ENCODE measurements around the gene CEACAM8. TPM values are rescaled to one million over a fixed set of nuclear protein-coding genes. Genes with fewer than 3 reads are reported as not detected.
"Not testable (repeated sequence)": the region's sequence is repeated elsewhere in the genome, so short reads cannot be mapped to it uniquely, and the experiment has no call there.

The CEACAM8 gene
- total RNA-seq, 1 donor from 2014 or later = 0.52 TPM

DNA sequence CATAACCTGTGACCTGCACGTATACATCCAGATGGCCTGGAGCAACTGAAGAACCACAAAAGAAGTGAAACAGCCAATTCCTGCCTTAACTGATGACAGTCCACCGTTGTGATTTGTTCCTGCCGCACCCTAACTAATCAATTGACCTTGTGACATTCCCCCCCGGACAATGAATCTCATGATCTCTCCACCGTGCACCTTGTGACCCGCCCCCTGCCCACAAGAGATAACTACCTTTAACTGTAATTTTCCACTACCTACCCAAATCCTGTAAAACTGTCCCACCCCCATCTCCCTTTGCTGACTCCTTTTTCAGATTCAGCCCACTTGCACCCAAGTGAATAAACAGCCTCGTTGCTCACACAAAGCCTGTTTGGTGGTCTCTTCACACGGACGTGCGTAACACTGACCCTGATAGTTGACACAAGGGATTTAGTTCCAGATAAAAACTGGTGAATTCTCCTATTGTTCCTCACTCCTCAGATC, 37.3 kb downstream of the CEACAM8 start:
- Histone ChIP-seq H3K27me3 (ENCODE audit: control insufficient read depth in 3 of 3, insufficient read depth in 3 of 3, low read length in 3 of 3) (peaks cover 5 to 12% (median 8%) of the 10 kb centered on the region in 3 donors), H3K4me1 (ENCODE audit: control insufficient read depth in 3 of 3, insufficient read depth in 3 of 3, low read length in 3 of 3) (peaks cover 0 to 12% (median 3%) of the 10 kb centered on the region in 3 donors)
- H3K4me3 ChIP-seq (ENCODE audit: low read length in 3 of 3); H3K9ac ChIP-seq (ENCODE audit: low read depth in 1 of 3, low read length in 3 of 3); H3K36me3 ChIP-seq (ENCODE audit: control insufficient read depth in 3 of 3, insufficient read depth in 3 of 3, low read length in 3 of 3); H3K9me3 ChIP-seq (ENCODE audit: control insufficient read depth in 3 of 3, low read length in 3 of 3); H3K27ac ChIP-seq (ENCODE audit: low read depth, low read length): not testable (repeated sequence)

GRCh38 chr19:42555801-42556200, 38.9 kb downstream of the CEACAM8 start:
- Histone ChIP-seq H3K4me1 (ENCODE audit: control insufficient read depth in 3 of 3, insufficient read depth in 3 of 3, low read length in 3 of 3) (peaks cover 0 to 12% (median 3%) of the 10 kb centered on the region in 3 donors), H3K4me3 (ENCODE audit: low read length in 3 of 3) (no peak overlapping the region), H3K9ac (ENCODE audit: low read depth in 1 of 3, low read length in 3 of 3) (no peak overlapping the region), H3K27me3 (ENCODE audit: control insufficient read depth in 3 of 3, insufficient read depth in 3 of 3, low read length in 3 of 3) (peaks cover 5 to 16% (median 8%) of the 10 kb centered on the region in 3 donors), H3K36me3 (ENCODE audit: control insufficient read depth in 3 of 3, insufficient read depth in 3 of 3, low read length in 3 of 3) (no peaks in the 10 kb centered on the region), H3K27ac (ENCODE audit: low read depth, low read length) (no peak overlapping the region), H3K9me3 (ENCODE audit: control insufficient read depth in 3 of 3, low read length in 3 of 3) (no peaks in the 10 kb centered on the region)

- Histone ChIP-seq H3K36me3 (ENCODE audit: control insufficient read depth in 3 of 3, insufficient read depth in 3 of 3, low read length in 3 of 3) (no peaks in the 10 kb centered on the region), H3K27me3 (ENCODE audit: control insufficient read depth in 3 of 3, insufficient read depth in 3 of 3, low read length in 3 of 3) (peaks cover 5 to 16% (median 8%) of the 10 kb centered on the region in 3 donors), H3K4me3 (ENCODE audit: low read length in 3 of 3) (no peak overlapping the region), H3K9ac (ENCODE audit: low read depth in 1 of 3, low read length in 3 of 3) (no peak overlapping the region), H3K27ac (ENCODE audit: low read depth, low read length) (no peak overlapping the region), H3K4me1 (ENCODE audit: control insufficient read depth in 3 of 3, insufficient read depth in 3 of 3, low read length in 3 of 3) (peaks cover 0 to 12% (median 3%) of the 10 kb centered on the region in 3 donors), H3K9me3 (ENCODE audit: control insufficient read depth in 3 of 3, low read length in 3 of 3) (no peaks in the 10 kb centered on the region)
Observed at GRCh38 chr19:42555317-42555716, 39.4 kb downstream of the CEACAM8 start.

- no peaks in the 10 kb centered on the region for H3K9me3 ChIP-seq (ENCODE audit: control insufficient read depth in 3 of 3, low read length in 3 of 3)
- no peak overlapping the region for H3K27ac ChIP-seq (ENCODE audit: low read depth, low read length)
- peaks cover 5 to 10% (median 8%) of the 10 kb centered on the region in 3 donors for H3K27me3 ChIP-seq (ENCODE audit: control insufficient read depth in 3 of 3, insufficient read depth in 3 of 3, low read length in 3 of 3)
- H3K4me3 ChIP-seq (ENCODE audit: low read length in 3 of 3) = no peak overlapping the region
- H3K4me1 ChIP-seq (ENCODE audit: control insufficient read depth in 3 of 3, insufficient read depth in 3 of 3, low read length in 3 of 3) = peaks cover 0 to 12% (median 3%) of the 10 kb centered on the region in 3 donors
- H3K9ac ChIP-seq (ENCODE audit: low read depth in 1 of 3, low read length in 3 of 3) = no peak overlapping the region
- H3K36me3 ChIP-seq (ENCODE audit: control insufficient read depth in 3 of 3, insufficient read depth in 3 of 3, low read length in 3 of 3) = no peaks in the 10 kb centered on the region
Observed at GRCh38 chr19:42554046-42554575, 40.6 kb downstream of the CEACAM8 start.

DNA sequence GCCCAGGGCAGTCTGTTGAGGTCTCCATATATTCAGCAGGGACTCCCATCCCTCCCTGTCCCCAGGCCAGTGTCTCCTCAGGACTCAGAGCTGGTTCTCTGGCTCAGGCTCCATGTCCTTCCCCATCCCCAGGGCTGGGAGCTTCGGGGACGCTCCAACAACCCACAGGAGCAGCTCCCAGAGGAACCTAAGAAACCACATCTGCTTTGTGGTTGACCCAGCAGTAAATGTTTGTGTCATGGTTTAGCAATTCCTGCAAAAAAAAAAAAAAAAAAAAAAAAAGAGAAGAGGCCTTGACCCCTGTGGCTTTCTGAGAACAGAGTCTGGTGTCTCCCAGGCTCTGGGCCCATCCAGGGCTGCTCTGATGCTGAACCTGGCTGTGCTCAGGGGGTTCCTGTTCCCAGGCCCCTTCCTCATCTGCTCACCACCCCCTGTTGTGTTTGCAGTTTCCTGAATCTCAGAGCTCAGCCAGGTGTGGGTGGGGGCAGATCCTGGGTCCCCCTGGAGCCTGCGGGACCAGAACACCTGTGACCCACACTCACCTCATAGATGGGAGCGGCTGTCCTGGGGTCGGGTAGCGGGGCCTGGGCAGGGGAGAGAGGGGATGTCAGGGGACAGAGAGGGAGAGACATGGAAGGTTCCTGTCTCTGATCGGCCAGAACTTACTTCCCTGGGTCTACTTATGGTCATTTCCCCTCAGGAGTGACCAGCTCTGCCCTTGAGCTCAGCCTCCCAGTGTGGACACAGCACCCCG, 41.3 kb downstream of the CEACAM8 start:
- no peak overlapping the region for H3K4me3 ChIP-seq (ENCODE audit: low read length in 3 of 3)
- no peak overlapping the region for H3K27ac ChIP-seq (ENCODE audit: low read depth, low read length)
- no peaks in the 10 kb centered on the region for H3K9me3 ChIP-seq (ENCODE audit: control insufficient read depth in 3 of 3, low read length in 3 of 3)
- no peaks in the 10 kb centered on the region for H3K36me3 ChIP-seq (ENCODE audit: control insufficient read depth in 3 of 3, insufficient read depth in 3 of 3, low read length in 3 of 3)
- peaks cover 0 to 12% (median 3%) of the 10 kb centered on the region in 3 donors for H3K4me1 ChIP-seq (ENCODE audit: control insufficient read depth in 3 of 3, insufficient read depth in 3 of 3, low read length in 3 of 3)
- no peak overlapping the region for H3K9ac ChIP-seq (ENCODE audit: low read depth in 1 of 3, low read length in 3 of 3)
- H3K27me3 ChIP-seq (ENCODE audit: control insufficient read depth in 3 of 3, insufficient read depth in 3 of 3, low read length in 3 of 3) = peaks cover 5 to 10% (median 8%) of the 10 kb centered on the region in 3 donors

GRCh38 chr19:42552086-42553065, 42.3 kb downstream of the CEACAM8 start:
- peaks cover 0 to 12% (median 3%) of the 10 kb centered on the region in 3 donors for H3K4me1 ChIP-seq (ENCODE audit: control insufficient read depth in 3 of 3, insufficient read depth in 3 of 3, low read length in 3 of 3)
- H3K27me3 ChIP-seq (ENCODE audit: control insufficient read depth in 3 of 3, insufficient read depth in 3 of 3, low read length in 3 of 3) = peaks cover 7 to 13% (median 12%) of the 10 kb centered on the region in 3 donors
- no peak overlapping the region for H3K9ac ChIP-seq (ENCODE audit: low read depth in 1 of 3, low read length in 3 of 3)

GRCh38 chr19:42550521-42550920, 44.2 kb downstream of the CEACAM8 start:
- H3K27ac ChIP-seq (ENCODE audit: low read depth, low read length); H3K9me3 ChIP-seq (ENCODE audit: control insufficient read depth in 3 of 3, low read length in 3 of 3); H3K36me3 ChIP-seq (ENCODE audit: control insufficient read depth in 3 of 3, insufficient read depth in 3 of 3, low read length in 3 of 3); H3K9ac ChIP-seq (ENCODE audit: low read depth in 1 of 3, low read length in 3 of 3); H3K4me3 ChIP-seq (ENCODE audit: low read length in 3 of 3): not testable (repeated sequence)
- peaks cover 0 to 12% (median 3%) of the 10 kb centered on the region in 3 donors for H3K4me1 ChIP-seq (ENCODE audit: control insufficient read depth in 3 of 3, insufficient read depth in 3 of 3, low read length in 3 of 3)
- peaks cover 12 to 21% (median 13%) of the 10 kb centered on the region in 3 donors for H3K27me3 ChIP-seq (ENCODE audit: control insufficient read depth in 3 of 3, insufficient read depth in 3 of 3, low read length in 3 of 3)

More at GRCh38 chr19:42552086-42553065, 42.3 kb downstream of the CEACAM8 start:
- H3K4me3 ChIP-seq (ENCODE audit: low read length in 3 of 3) = no peak overlapping the region
- no peak overlapping the region for H3K27ac ChIP-seq (ENCODE audit: low read depth, low read length)
- no peaks in the 10 kb centered on the region for H3K36me3 ChIP-seq (ENCODE audit: control insufficient read depth in 3 of 3, insufficient read depth in 3 of 3, low read length in 3 of 3)
- no peaks in the 10 kb centered on the region for H3K9me3 ChIP-seq (ENCODE audit: control insufficient read depth in 3 of 3, low read length in 3 of 3)

DNA sequence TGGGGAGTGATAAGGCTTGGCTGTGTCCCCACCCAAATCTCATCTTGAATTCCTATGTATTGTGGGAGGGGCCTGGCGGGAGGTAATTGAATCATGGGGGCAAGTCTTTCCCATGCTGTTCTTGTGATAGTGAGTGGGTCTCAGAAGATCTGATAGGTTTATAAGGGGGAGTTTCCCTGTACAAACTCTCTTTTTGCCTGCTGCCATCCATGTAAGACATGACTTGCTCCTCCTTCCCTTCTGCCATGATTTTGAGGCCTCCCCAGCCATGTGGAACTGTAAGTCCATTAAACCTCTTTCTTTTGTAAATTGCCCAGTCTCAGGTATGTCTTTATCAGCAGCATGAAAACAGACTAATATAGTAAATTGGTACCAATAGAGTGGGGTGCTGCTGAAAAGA, 45.7 kb downstream of the CEACAM8 start:
- H3K9me3 ChIP-seq (ENCODE audit: control insufficient read depth in 3 of 3, low read length in 3 of 3); H3K4me1 ChIP-seq (ENCODE audit: control insufficient read depth in 3 of 3, insufficient read depth in 3 of 3, low read length in 3 of 3): not testable (repeated sequence)
- H3K27me3 ChIP-seq (ENCODE audit: control insufficient read depth in 3 of 3, insufficient read depth in 3 of 3, low read length in 3 of 3) = peaks cover 8 to 13% (median 9%) of the 10 kb centered on the region in 3 donors

GRCh38 chr19:42548552-42548951, 46.2 kb downstream of the CEACAM8 start:
- H3K9me3 ChIP-seq (ENCODE audit: control insufficient read depth in 3 of 3, low read length in 3 of 3) = no peaks in the 10 kb centered on the region
- H3K27me3 ChIP-seq (ENCODE audit: control insufficient read depth in 3 of 3, insufficient read depth in 3 of 3, low read length in 3 of 3) = peaks cover 8 to 14% (median 9%) of the 10 kb centered on the region in 3 donors
- no peaks in the 10 kb centered on the region for H3K4me1 ChIP-seq (ENCODE audit: control insufficient read depth in 3 of 3, insufficient read depth in 3 of 3, low read length in 3 of 3)
- H3K36me3 ChIP-seq (ENCODE audit: control insufficient read depth in 3 of 3, insufficient read depth in 3 of 3, low read length in 3 of 3) = no peaks in the 10 kb centered on the region
- no peak overlapping the region for H3K9ac ChIP-seq (ENCODE audit: low read depth in 1 of 3, low read length in 3 of 3)
- H3K27ac ChIP-seq (ENCODE audit: low read depth, low read length) = no peak overlapping the region
- H3K4me3 ChIP-seq (ENCODE audit: low read length in 3 of 3) = no peak overlapping the region

More for the DNA sequence above, 45.7 kb downstream of the CEACAM8 start:
- not testable (repeated sequence) for H3K9ac ChIP-seq (ENCODE audit: low read depth in 1 of 3, low read length in 3 of 3); H3K36me3 ChIP-seq (ENCODE audit: control insufficient read depth in 3 of 3, insufficient read depth in 3 of 3, low read length in 3 of 3); H3K4me3 ChIP-seq (ENCODE audit: low read length in 3 of 3); H3K27ac ChIP-seq (ENCODE audit: low read depth, low read length)

All from skeletal muscle tissue (tissue), 4 donors.